Measurements from ENCODE around the gene NSFL1C. TPM values are rescaled to one million over a fixed set of nuclear protein-coding genes. Genes with fewer than 3 reads are reported as not detected.

NSFL1C gene
- polyA plus RNA-seq, 1 of the 3 experiments (the other 2 are of a cell fraction), result 45.9 TPM

GRCh38 chr20:1437235-1437904, 29.3 kb downstream of the NSFL1C start:
- no peaks in the 10 kb centered on the region for H3K9me3 ChIP-seq
- no peaks in the 10 kb centered on the region for H3F3A ChIP-seq (replicated peaks; ENCODE audit: insufficient read depth)
- no peak for TF ChIP-seq RFX5 (IDR thresholded peaks at IDR 0.05; ENCODE audit: low read length)
- TF ChIP-seq CTCF (IDR thresholded peaks at IDR 0.05), result peak; percentile 92
- no peak for TF ChIP-seq RCOR1 (IDR thresholded peaks at IDR 0.05; ENCODE audit: low read length)
- TF ChIP-seq SMC3 (IDR thresholded peaks at IDR 0.05; ENCODE audit: low read depth, low read length), result peak; percentile 92
- TF ChIP-seq MEF2A (IDR thresholded peaks at IDR 0.05; ENCODE audit: borderline replicate concordance, low read depth), result no peak
- TF ChIP-seq FOXM1 (IDR thresholded peaks at IDR 0.05; ENCODE audit: low read depth), result no peak
- TF ChIP-seq RXRA (IDR thresholded peaks at IDR 0.05; ENCODE audit: borderline replicate concordance, low read depth), result no peak
- TF ChIP-seq EP300 (IDR thresholded peaks at IDR 0.05; ENCODE audit: borderline replicate concordance in 1 of 2, low read depth in 1 of 2, low read length in 1 of 2), result no peak
- no peak for TF ChIP-seq CHD2 (IDR thresholded peaks at IDR 0.05; ENCODE audit: low read length, partially characterized antibody)
- no peak for TF ChIP-seq GABPA (IDR thresholded peaks at IDR 0.05; ENCODE audit: low read depth)
- no peak for TF ChIP-seq GATA2 (CRISPR knock-in tag; IDR thresholded peaks at IDR 0.05)
- TF ChIP-seq FOSL2 (IDR thresholded peaks at IDR 0.05; ENCODE audit: borderline replicate concordance, low read depth), result no peak
- TF ChIP-seq NFIC (IDR thresholded peaks at IDR 0.05; ENCODE audit: borderline replicate concordance), result no peak
- TF ChIP-seq TEAD4 (IDR thresholded peaks at IDR 0.05; ENCODE audit: borderline replicate concordance, insufficient read depth), result no peak
- no peak for TF ChIP-seq ELF1 (IDR thresholded peaks at IDR 0.05)
- TF ChIP-seq FOXJ3 (CRISPR knock-in tag; IDR thresholded peaks at IDR 0.05), result no peak
- TF ChIP-seq SIN3A (IDR thresholded peaks at IDR 0.05; ENCODE audit: borderline replicate concordance, low read depth, low read length), result no peak
- 0 out of 2 replicates have a peak, but pooled peaks have one; percentile 23 for TF ChIP-seq NRF1 (IDR thresholded peaks at IDR 0.05; ENCODE audit: low read depth, low read length)
- TF ChIP-seq RAD21 (IDR thresholded peaks at IDR 0.05; ENCODE audit: low read length), result peak; percentile 92
- TF ChIP-seq USF1 (IDR thresholded peaks at IDR 0.05; ENCODE audit: borderline replicate concordance, low read depth), result no peak
- TF ChIP-seq PBX3 (IDR thresholded peaks at IDR 0.05), result no peak
- ChIA-PET CTCF (interaction anchor here (0.6 to 5.5 kb wide), 36 partner anchors 10 to 228 kb away, joined by 3 to 31 read pairs (median 5); partner anchors contain the start of genes FKBP1A and NSFL1C), POLR2A (no interaction called here)
- H3K36me3 ChIP-seq (replicated peaks in 1 of 2; ENCODE audit: control insufficient read depth in 1 of 2, insufficient read depth in 2 of 2, low read length in 1 of 2), result peaks cover 4 to 13% of the 10 kb centered on the region in 2 experiments
- no peaks in the 10 kb centered on the region for H3K27me3 ChIP-seq (ENCODE audit: insufficient read depth)
- peak; percentile 75 for DNase-seq
- no peak overlapping the region; a peak in 1 of 4 replicates for H3K4me3 ChIP-seq (ENCODE audit: low read depth in 2 of 2, low read length in 1 of 2)
- no peaks in the 10 kb centered on the region for H3K9me2 ChIP-seq
- H4K20me1 ChIP-seq (ENCODE audit: insufficient read depth), result no peaks in the 10 kb centered on the region
- H3K4me1 ChIP-seq (ENCODE audit: control insufficient read depth in 1 of 2, insufficient read depth in 2 of 2, low read depth in 1 of 2, low read length in 1 of 2), result no peaks in the 10 kb centered on the region
- no peak overlapping the region for H3K27ac ChIP-seq (ENCODE audit: low read depth in 2 of 2, low read length in 1 of 2)
- H3K4me2 ChIP-seq, result no peak overlapping the region
- no peak overlapping the region for H3K9ac ChIP-seq
- 32% methylated on average over 5 of the region's 5 CpGs for WGBS (ENCODE audit: low lambda C conversion rate)
- no peak overlapping the region for H2AFZ ChIP-seq (ENCODE audit: low read depth)
- H3K79me2 ChIP-seq (ENCODE audit: insufficient read depth), result no peaks in the 10 kb centered on the region
